GM18909 (cell line): ENCODE data around the gene SMIM26.
A peak's percentile ranks its signal among the peaks of the same experiment; 100 is the strongest.

Source experiments
- ATAC-seq: cut with Tn5 transposase; IDR thresholded peaks from one replicate; pipeline ENCODE4 v1.9.1; 2021; ENCODE audit warnings: mild to moderate bottlenecking; ENCODE audit not compliant: unreplicated experiment, poor library complexity

The SMIM26 gene

DNA sequence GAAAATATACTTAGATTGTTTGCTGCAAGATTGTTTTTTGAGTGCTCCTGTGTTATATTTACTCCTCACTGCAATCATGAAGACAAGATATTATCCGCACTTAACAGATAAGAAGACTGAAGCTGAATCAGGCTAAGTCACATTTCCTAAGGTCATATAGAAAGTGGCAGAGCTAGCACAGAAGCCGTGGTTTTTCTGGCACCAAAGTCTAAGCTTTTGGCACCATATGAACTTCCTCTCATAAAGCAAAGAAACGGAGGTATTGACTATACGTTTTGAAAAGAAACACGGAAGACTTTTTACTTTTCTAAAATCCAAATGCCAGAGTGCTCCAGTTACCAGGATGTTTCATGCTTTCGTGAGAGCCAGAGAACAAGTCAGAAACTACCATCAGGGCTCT lies 11.3 kb downstream of the SMIM26 start:
- ATAC-seq = no peak

DNA sequence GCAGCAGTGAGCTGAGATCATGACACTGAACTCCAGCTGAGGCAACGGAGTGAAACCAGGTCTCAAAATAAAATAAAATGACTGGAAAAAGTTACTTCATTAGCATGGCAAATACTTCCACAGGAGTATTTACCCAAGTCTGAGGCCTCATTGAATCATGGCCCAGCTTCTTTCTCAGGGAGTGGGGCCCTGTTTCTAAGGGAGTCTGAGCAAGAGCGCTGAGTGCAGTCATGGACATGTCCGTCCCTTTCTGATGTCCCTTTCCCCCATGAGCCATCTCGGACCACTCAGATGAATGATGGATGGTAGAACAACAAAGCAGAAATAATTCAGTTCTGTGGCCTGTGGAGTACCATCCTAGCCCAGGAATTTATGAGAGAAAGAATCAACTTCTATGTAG lies 12.8 kb downstream of the SMIM26 start:
- ATAC-seq = no peak

- no peak for ATAC-seq
Measured at GRCh38 chr20:18585134-18585533, 17.9 kb downstream of the SMIM26 start.

DNA sequence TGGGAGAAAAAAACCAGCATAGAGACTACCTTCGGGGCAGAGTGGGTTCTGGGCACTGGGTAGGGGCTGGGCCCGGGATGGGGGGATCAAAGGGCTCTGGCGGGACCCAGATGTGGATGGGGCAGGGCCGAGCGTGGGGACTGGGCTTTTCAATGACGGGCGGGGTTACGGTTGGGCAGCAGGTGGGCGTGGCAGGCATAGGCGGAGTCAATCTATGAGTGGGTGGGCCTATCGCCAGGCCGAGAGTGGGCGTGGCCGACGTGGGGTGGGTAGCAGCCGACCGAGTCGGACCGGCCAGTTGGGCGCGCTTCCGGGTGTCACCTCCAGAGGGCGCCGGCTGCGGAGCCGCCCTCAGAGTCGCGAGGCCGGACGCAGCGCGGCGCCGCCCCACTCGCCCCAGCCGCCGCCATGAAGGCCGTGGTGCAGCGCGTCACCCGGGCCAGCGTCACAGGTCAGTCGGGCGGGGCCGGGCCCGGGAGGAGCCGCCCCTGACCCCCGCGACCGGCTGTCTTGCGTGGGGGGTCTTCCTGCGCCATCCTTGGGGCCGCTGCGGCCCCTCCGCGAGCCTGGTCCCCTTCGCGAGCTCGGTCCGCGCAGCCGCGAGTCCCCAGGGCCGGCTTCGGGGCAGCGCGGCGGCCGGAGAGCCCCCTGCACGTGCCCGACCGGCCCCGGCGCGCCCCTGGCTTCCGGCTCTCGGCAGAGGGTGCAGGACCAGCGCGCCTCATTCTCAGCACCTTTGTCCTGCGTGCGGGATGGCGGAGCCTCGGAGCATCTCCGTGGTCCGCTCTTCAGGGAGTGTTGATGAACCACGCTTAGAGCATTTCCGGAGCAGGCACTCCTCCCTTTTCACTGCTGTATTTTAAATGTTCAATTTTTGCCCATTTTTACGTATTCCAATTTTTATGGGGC lies 20.7 kb downstream of the SMIM26 start, which contains the start of gene DTD1:
TSS of gene DTD1 (plus strand) at position 390 of the 909 bp plus-strand sequence. CDS start at position 409, 19 bp downstream.
- ATAC-seq = peak; percentile 90

DNA sequence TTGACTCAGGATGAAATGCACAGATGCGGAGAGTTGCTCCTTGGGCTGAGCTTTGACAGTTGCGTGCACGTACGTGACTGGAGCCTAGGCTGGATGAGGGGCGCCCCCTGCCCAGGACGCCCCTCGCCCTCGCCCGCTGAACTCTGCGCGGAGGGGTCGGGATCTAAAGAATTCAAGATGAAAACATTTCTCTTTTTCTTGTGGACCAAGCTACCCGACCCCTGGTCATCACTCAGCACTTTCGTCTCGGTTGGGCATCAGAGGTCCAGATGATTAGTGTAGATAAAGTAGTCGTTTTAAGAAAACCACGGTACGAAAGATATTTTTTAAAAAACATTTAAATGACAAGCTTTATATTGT lies 21.3 kb downstream of the SMIM26 start:
- no peak for ATAC-seq

DNA sequence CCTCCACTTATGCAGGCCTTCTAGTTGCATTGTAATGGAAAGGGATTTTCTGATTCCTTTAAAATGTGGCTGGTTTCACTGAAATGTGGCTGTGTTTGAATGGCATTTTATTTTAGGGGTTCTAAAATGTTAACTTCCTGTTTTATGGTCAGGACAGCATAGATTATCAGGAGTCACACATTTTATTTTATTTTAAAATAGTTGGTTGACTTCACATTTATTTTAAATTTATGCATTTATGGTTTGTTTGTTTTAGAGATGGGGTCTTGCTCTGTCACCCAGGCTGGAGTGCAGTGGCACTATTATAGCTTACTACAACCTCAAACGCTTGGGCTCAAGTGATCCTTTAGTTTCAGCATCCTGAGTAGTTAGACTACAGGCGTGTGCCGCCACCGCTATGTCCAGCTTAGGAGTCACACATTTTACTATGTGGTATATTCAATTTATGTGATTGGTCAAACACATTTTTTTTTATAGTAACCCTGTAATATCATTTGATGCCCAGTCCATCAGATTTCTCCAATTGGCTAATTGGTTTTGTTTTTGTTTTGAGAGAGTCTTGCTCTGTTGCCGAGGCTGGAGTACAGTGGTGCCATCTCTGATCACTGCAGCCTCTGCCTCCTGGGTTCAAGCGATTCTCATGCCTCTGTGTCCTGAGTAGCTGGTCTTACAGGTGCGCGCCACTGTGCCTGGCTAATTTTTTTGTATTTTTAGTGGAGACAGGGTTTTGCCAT lies 22.9 kb downstream of the SMIM26 start:
- ATAC-seq = no peak

DNA sequence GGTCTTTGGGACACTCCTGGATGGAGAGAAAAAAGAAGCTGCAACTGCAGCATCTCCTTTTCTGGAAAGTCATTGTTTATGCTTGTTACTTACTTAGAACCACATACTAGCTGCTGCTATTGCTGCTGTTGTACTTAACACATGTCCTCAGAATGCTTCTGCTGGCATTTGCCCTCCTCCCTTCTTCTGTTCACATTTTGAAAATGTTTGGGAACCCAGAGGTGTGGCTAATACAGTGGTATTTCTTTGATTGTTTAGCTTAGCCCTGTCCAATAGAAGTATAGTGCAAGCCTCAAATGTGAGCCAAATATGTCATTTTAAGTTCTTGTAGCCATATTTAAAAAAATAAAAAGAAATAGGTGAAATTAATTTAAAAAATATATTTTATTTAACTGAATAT lies 29.0 kb downstream of the SMIM26 start:
- ATAC-seq = no peak

GRCh38 chr20:18609741-18610140 lies 42.5 kb downstream of the SMIM26 start:
- no peak for ATAC-seq

DNA sequence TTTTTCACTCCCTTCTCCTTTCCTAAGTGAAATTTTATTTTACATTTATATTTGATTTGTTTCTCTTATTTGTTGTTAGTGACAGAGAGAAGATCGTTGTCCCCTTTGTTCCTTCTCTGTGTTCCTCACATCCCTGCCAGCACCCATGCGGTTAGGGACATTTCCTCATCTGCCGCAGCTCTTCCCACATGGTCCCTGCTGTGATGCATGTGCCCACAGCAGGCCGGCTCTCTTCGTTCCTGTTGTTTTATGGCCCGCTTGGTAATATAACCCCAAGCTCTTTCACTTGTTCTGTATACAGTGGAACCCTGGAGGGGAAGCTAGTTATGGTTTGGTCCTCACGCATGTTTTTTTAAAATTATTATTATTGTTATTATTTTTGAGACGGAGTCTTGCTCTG lies 44.3 kb downstream of the SMIM26 start:
- ATAC-seq = no peak

GRCh38 chr20:18613553-18613952 lies 46.3 kb downstream of the SMIM26 start:
- no peak for ATAC-seq

DNA sequence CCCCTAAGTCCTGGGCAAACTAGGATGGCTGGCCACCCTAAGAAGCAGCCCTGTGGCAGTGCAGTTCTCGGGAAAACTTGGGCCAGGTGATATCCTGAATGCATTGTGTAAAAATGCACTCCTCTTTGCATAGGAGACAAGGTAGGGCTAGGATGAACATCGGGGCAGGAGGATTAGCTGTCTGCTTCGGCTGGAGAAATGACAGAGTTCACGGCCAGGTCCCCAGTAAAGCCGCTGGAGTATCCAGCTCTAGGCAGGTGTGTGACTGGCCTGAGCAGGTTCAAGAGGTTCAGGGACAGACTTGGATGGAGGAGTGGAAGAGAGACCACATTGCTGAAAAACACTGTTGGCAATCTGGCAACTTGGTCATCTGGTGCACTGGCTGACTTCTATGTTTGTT lies 47.0 kb downstream of the SMIM26 start:
- no peak for ATAC-seq

DNA sequence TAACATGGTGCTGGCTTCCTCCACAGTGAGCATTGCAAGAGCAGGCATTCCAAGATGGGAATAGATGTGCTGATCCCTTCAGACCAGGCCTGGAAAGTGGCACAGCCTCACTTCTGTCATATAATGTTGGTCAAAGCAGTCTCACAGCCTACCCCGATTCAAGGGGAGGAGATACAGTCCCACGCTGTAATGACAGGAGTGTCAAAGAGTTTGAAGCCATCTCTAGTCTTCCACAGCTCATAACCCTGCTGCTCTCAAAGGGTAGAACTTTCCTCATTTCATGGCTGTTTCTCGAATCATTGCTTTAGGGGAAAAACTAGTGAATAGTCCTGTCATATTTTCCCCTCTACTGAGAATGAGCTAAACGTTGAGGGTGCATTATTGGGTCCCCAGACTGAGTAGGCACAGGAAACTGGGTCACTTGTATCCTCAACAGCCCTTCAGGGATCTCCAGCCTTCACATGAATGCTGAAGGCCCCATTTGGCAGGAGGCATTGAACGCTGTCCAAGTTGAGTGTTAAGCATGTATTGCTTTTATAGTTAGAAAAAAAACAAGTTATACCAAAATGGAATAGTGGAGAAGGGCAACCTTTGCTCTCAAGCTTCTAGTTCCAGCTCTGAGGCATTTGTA lies 47.9 kb downstream of the SMIM26 start:
- ATAC-seq = no peak
